Body of pancreas (tissue), 4 donors: Measurements from ENCODE around the gene PI16.

Experiments used
- POLR2A ChIP-seq, 3 donors: fragments of 450-650 bp; IDR thresholded peaks; one replicate each; pipeline ENCODE4 v1.6.1; 2016; ENCODE audit warnings: antibody characterized with exemption in 3 of 3, mild to moderate bottlenecking in 2 of 3
- TF ChIP-seq, protein P1 (sequence below), 7 experiments: fragments of 450-650 bp in 4 of 7; fragments of 200-600 bp in 3 of 7; sonication (generic) in 3 of 7; IDR thresholded peaks; one replicate each; pipeline ENCODE4 v1.5.1; 2016 to 2019; ENCODE audit warnings: antibody characterized with exemption in 7 of 7

DNA sequence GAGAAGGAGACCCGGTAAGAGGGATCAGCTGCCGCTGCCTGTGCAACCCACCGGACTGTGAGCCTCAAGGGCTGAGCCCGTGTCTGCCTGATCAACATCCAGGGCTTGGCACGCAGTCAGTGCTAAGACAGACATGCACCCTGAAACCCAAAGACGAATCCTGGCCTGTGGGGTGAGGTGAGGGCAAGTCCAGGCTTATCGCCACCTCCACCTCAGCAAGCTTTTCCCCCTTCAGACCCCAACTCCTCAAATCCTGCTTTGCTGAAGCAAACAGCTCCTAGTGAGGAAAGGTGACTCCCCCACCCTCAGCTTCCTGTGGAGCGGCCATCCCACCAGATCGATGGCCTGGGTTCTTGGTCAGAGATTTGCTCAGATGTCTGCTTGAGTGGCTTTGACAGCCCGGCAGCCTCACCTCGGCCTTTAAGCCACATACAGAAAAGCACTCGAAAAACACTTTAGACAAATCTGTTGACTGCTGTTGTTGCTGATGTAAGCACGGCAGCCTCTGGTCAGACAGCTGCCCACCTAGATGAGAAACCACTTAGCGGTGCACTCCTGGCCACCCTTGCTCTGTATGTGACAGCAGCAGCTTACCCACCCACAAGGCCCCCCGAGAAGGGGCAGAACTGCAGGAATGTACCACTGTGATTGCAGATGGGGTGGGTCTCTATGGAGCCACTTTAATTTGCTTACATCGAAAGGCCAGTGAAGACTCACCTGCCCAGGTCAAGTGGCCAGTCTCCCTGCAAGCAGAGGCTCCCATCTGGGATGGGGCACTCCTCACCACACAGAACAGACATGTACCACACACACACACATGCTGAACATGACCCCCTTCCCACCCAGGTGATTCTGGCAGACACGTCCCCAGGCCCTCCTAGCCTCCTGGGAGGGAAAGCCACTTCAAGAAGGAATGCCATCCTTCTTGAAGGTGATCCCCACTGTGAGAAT is 16.6 kb downstream of the PI16 start:
- TF ChIP-seq, protein P1, sequence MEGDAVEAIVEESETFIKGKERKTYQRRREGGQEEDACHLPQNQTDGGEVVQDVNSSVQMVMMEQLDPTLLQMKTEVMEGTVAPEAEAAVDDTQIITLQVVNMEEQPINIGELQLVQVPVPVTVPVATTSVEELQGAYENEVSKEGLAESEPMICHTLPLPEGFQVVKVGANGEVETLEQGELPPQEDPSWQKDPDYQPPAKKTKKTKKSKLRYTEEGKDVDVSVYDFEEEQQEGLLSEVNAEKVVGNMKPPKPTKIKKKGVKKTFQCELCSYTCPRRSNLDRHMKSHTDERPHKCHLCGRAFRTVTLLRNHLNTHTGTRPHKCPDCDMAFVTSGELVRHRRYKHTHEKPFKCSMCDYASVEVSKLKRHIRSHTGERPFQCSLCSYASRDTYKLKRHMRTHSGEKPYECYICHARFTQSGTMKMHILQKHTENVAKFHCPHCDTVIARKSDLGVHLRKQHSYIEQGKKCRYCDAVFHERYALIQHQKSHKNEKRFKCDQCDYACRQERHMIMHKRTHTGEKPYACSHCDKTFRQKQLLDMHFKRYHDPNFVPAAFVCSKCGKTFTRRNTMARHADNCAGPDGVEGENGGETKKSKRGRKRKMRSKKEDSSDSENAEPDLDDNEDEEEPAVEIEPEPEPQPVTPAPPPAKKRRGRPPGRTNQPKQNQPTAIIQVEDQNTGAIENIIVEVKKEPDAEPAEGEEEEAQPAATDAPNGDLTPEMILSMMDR (IDR thresholded peaks at IDR 0.05): no peak
- TF ChIP-seq POLR2A (IDR thresholded peaks at IDR 0.05): no peak
